Measurements from ENCODE around the gene KRT78. TPM values are rescaled to one million over a fixed set of nuclear protein-coding genes. Genes with fewer than 3 reads are reported as not detected.

Gene KRT78
- total and polyA plus RNA-seq, 2 of the 13 experiments (the other 11 are each of a cell fraction or from before 2014, with no cell fraction given): not detected

- ChIA-PET POLR2A (no interaction called here), CTCF (ENCODE audit: low intra/inter-chr PET ratio, low total read pairs) (no interaction called here)
- in situ Hi-C loops (cut with HindIII; ENCODE audit: extremely low pct_ligation_motif_present, low pct_unique_long_range_greater_than_20kb): no loop called here
- peaks cover 9% of the 10 kb centered on the region for H3K4me1 ChIP-seq (ENCODE audit: insufficient read depth, low read length)
- no peak for ATAC-seq
- no peaks in the 10 kb centered on the region for H3K79me2 ChIP-seq (ENCODE audit: insufficient read depth, low read length)
- H3K4me2 ChIP-seq (ENCODE audit: low read depth, low read length): no peak overlapping the region
- TF ChIP-seq ZNF737 (CRISPR knock-in tag; IDR thresholded peaks at IDR 0.05; ENCODE audit: borderline replicate concordance) (no peak), ZNF720 (CRISPR knock-in tag; IDR thresholded peaks at IDR 0.05) (no peak), FOXK1 (CRISPR knock-in tag; IDR thresholded peaks at IDR 0.05; ENCODE audit: borderline replicate concordance, low read depth) (no peak), ZNF558 (CRISPR knock-in tag; IDR thresholded peaks at IDR 0.05; ENCODE audit: borderline replicate concordance) (no peak), ZNF10 (CRISPR knock-in tag; IDR thresholded peaks at IDR 0.05; ENCODE audit: borderline replicate concordance, low read depth) (no peak), GLMP (CRISPR knock-in tag; IDR thresholded peaks at IDR 0.05; ENCODE audit: borderline replicate concordance) (no peak), ZSCAN25 (CRISPR knock-in tag; IDR thresholded peaks at IDR 0.05) (no peak), ZNF781 (CRISPR knock-in tag; IDR thresholded peaks at IDR 0.05; ENCODE audit: borderline replicate concordance, not compliant biosample characterization) (no peak), HNRNPK (IDR thresholded peaks at IDR 0.05; ENCODE audit: low read depth, low read length, poor library complexity, severe bottlenecking) (no peak)
- H3K4me3 ChIP-seq (replicated peaks in 1 of 3; ENCODE audit: insufficient read depth in 1 of 3, low read depth in 2 of 3, low read length in 3 of 3): no peak overlapping the region
- H2AFZ ChIP-seq (ENCODE audit: low read length): no peak overlapping the region
- no peak for FAIRE-seq
- H3K36me3 ChIP-seq (replicated peaks in 1 of 2; ENCODE audit: control insufficient read depth in 1 of 2, insufficient read depth in 2 of 2, low read length in 2 of 2): no peaks in the 10 kb centered on the region
- peaks cover 3 to 44% of the 10 kb centered on the region in 2 experiments; a peak in 4 of 5 replicates for H3K27me3 ChIP-seq (ENCODE audit: control insufficient read depth in 1 of 2, insufficient read depth in 2 of 2, low read length in 2 of 2)
- DNase-seq (ENCODE audit: low spot score): no peak
- no TSS peak for BruUV-seq (replicated peaks)
- no peaks in the 10 kb centered on the region for H3K9me3 ChIP-seq (ENCODE audit: low read length)
- H3K9ac ChIP-seq (ENCODE audit: insufficient read depth, low read depth, low read length): no peak overlapping the region
- 4% methylated on average over 2 of the region's 16 CpGs for WGBS (ENCODE audit: low lambda C conversion rate)
- intact Hi-C loops (cut with micrococcal nuclease; ENCODE audit: unreplicated experiment): no loop called here
- H4K20me1 ChIP-seq (ENCODE audit: insufficient read depth, low read length): no peaks in the 10 kb centered on the region
- H3K27ac ChIP-seq (ENCODE audit: extremely low read length, insufficient read depth, low read length): no peak overlapping the region
These were observed 25.9 kb downstream of the KRT78 start for GRCh38 chr12:52822771-52823510.
